Measurements from ENCODE around the gene ZNF200.
"Not testable (repeated sequence)": the region's sequence is repeated elsewhere in the genome, so short reads cannot be mapped to it uniquely, and the experiment has no call there.

Gene ZNF200

GRCh38 chr16:3214904-3215600 is 19.9 kb downstream of the ZNF200 start:
- no peak for TF ChIP-seq CTCF (IDR thresholded peaks at IDR 0.05; ENCODE audit: low read depth, low read length, missing control alignments)
- DNase-seq = no peak
- H3K27me3 ChIP-seq (replicated peaks) = no peaks in the 10 kb centered on the region

DNA sequence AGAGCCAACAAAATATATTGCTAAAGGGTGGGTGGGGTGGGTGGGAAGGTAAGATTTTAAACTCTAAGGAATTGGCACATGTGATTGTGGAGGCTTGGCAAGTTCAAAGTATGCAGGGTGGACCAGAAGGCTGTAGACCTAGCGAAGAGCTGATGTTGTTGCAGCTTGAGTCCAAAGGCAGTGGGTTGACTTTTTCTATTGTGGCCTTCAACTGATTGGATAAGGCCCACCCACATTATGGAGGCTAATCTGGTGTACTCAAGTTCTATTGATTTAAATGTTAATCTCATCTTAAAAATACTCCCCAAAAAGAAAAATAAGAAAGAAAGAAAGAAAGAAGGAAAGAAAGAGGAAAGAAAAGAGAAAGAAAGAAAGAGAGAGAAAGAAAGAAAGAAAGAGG is 22.4 kb downstream of the ZNF200 start:
- H3K27ac ChIP-seq = no peak overlapping the region
- H3K4me3 ChIP-seq (ENCODE audit: low read depth, low read length) = no peak overlapping the region
- H3K36me3 ChIP-seq (replicated peaks) = no peaks in the 10 kb centered on the region
- no peaks in the 10 kb centered on the region for H3K27me3 ChIP-seq (replicated peaks)
- no peak for DNase-seq
- in situ Hi-C loops (cut with HindIII; ENCODE audit: low pct_ligation_motif_present, low sequenced_read_pairs) = no loop called here
- no peak for TF ChIP-seq CTCF (IDR thresholded peaks at IDR 0.05; ENCODE audit: low read depth, low read length, missing control alignments)

More at GRCh38 chr16:3214904-3215600, 19.9 kb downstream of the ZNF200 start:
- Histone ChIP-seq H3K36me3 (replicated peaks) (no peaks in the 10 kb centered on the region), H3K27ac (no peak overlapping the region), H3K4me3 (ENCODE audit: low read depth, low read length) (no peak overlapping the region)
- in situ Hi-C loops (cut with HindIII; ENCODE audit: low pct_ligation_motif_present, low sequenced_read_pairs) = no loop called here

DNA sequence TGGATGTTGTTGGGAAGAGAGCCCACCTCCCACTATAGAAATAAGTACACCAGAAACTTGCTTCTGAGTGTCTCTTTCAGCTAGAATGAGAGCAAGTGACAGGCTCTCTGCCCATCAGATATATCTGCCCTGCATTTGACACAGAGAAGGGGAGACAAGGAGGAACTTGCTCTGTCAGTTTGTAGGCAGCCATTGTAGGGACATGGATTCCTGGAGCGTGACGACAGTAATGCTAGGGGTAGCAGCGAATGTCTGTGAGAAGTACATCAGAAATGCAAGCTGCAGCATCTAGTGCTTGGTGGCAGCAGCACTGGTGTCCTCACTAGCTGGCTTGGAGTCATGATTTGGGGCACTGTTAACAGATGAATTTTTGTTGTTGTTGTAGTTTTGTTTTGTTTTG is 23.0 kb downstream of the ZNF200 start:
- Histone ChIP-seq H3K4me3 (ENCODE audit: low read depth, low read length) (no peak overlapping the region), H3K27ac (no peak overlapping the region), H3K36me3 (replicated peaks) (no peaks in the 10 kb centered on the region), H3K27me3 (replicated peaks) (no peaks in the 10 kb centered on the region)
- TF ChIP-seq CTCF (IDR thresholded peaks at IDR 0.05; ENCODE audit: low read depth, low read length, missing control alignments) = no peak
- in situ Hi-C loops (cut with HindIII; ENCODE audit: low pct_ligation_motif_present, low sequenced_read_pairs) = no loop called here
- no peak for DNase-seq

DNA sequence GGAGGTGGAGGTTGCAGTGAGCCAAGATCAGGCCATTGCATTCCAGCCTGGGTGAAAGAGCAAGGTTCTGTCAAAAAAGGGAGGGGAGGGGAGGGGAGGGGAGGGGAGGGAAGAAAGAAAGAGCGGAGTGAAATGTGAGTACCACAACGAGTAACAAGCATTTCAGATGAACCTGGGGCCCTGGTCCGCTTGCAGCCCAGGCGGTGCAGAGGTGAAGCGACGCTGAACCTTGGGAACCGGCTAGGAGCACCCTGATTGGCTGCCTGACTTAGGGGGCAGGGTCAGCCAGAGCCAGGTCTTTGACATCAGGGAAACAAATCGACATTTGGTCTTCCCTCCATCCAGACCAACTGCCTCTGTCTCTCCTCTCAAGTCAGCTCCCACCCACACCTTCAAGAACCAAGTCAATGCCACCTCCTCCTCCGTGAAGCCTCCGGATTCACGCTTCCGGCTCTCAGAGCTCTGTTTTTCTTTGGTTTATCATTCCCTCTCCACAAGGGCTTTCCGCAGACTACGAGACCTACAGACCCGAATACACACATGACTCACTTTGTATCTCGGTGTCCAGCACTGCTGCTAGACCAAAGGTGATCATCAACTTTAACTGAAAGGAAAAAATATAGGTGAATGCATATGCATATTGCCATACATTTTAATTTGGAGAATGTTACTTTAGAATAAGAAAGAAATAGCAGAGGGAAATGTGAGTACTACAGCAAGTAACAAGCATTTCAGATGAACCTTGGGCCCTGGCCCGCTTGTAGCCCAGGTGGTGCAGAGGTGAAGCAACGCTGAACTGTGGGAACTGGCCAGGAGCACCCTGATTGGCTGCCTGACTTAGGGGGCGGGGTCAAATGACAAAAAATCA is 27.6 kb downstream of the ZNF200 start:
- no peak for DNase-seq
- no peak for TF ChIP-seq CTCF (IDR thresholded peaks at IDR 0.05; ENCODE audit: low read depth, low read length, missing control alignments)
- no peaks in the 10 kb centered on the region for H3K36me3 ChIP-seq (replicated peaks)
- in situ Hi-C loops (cut with HindIII; ENCODE audit: low pct_ligation_motif_present, low sequenced_read_pairs) = no loop called here
- H3K27me3 ChIP-seq (replicated peaks) = no peaks in the 10 kb centered on the region
- H3K4me3 ChIP-seq (ENCODE audit: low read depth, low read length) = no peak overlapping the region
- H3K27ac ChIP-seq = no peak overlapping the region

GRCh38 chr16:3205939-3206338 is 29.0 kb downstream of the ZNF200 start:
- in situ Hi-C loops (cut with HindIII; ENCODE audit: low pct_ligation_motif_present, low sequenced_read_pairs); H3K27ac ChIP-seq; H3K4me3 ChIP-seq (ENCODE audit: low read depth, low read length); DNase-seq; H3K27me3 ChIP-seq (replicated peaks); H3K36me3 ChIP-seq (replicated peaks): not testable (repeated sequence)

- Histone ChIP-seq H3K4me3 (ENCODE audit: low read depth, low read length) (no peak overlapping the region), H3K36me3 (replicated peaks) (no peaks in the 10 kb centered on the region), H3K27me3 (replicated peaks) (no peaks in the 10 kb centered on the region), H3K27ac (no peak overlapping the region)
- no peak for TF ChIP-seq CTCF (IDR thresholded peaks at IDR 0.05; ENCODE audit: low read depth, low read length, missing control alignments)
- in situ Hi-C loops (cut with HindIII; ENCODE audit: low pct_ligation_motif_present, low sequenced_read_pairs) = no loop called here
- no peak for DNase-seq
These were observed 31.9 kb downstream of the ZNF200 start for GRCh38 chr16:3202903-3203539.
